AG09319 (cell line): Measurements from ENCODE around the gene YIPF5.
A peak's percentile ranks its signal among the peaks of the same experiment; 100 is the strongest.

Source experiments
- DNase-seq: peaks from one replicate; pipeline ENCODE4 v3.0.0-alpha.2; 2010; ENCODE audit warnings: low read depth; ENCODE audit errors: extremely low read depth
- CTCF ChIP-seq: IDR thresholded peaks from 2 replicates; pipeline ENCODE4 v1.5.1; 2011; ENCODE audit warnings: low read depth, mild to moderate bottlenecking, inconsistent platforms, low read length, moderate library complexity

YIPF5 gene

GRCh38 chr5:144170276-144171024 is at the start of gene YIPF5, which contains the start of gene KCTD16:
TSS of gene YIPF5 (minus strand) at chr5:144170659. CDS start at chr5:144169955, 704 bp downstream.
TSS of gene KCTD16 (plus strand) at chr5:144170873.
- peak; percentile 89 for DNase-seq
- TF ChIP-seq CTCF = no peak

DNA sequence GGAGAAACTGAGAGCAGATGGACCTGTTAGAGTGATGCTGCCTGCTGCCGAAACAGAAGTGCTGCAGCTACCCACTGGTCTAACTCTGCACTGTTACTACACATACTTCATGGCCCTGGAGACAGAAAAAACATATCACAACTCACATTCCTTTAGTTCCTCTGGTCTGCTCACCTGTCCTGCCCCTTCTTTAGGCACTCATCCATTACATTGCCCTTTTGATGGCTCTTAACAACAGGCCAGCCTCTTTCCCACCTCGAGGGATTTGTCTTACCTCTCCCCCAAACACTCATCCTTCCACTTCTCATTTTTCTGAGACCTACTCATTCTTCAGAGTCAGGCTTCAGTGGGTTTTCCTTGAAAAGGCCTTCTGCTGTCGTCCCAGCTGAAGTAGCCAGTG is 49.4 kb upstream of the YIPF5 start:
- no peak for TF ChIP-seq CTCF

DNA sequence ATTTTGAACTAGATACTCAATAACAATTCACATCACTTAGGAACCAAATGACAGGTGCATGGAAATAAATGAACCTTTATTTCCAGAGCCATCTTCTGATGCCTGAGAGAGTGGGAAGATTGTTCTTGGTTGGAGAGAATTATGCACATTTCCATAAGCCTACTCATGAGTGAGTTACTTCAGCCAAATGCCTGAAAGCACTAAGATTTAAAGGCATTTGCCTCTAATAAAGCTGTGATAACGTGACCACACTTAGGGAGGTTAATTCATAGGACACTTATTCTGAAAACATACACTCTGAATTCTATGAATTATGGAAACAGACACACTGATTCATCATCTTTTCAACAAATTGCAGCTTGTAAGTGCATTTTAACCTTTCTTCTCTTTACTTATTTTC is 40.2 kb upstream of the YIPF5 start:
- no peak for DNase-seq
- no peak for TF ChIP-seq CTCF

More for the DNA sequence above, 49.4 kb upstream of the YIPF5 start:
- no peak for DNase-seq

DNA sequence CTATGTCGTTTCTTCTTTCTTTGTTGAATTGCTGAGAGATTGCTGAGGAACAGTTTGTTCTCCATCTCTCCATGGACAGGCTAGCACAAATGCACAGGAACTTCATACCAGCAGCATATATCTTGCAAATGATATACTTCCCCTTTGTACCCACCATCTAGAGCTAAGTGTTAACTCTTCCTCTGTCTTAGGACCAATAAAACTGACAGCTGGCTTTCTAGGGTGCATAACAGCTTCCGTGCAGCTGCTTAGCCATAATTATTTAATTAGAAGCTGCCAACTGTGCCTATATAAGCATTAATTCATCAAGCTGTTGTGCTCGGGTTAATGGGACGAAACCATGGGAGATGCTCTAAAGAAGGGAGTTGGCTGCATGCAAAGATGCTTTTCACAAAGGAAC is 38.9 kb upstream of the YIPF5 start:
- TF ChIP-seq CTCF = no peak
- no peak for DNase-seq

- no peak; the same call in 1 of the 2 replicates for TF ChIP-seq CTCF
- DNase-seq = no peak
Measured at GRCh38 chr5:144207875-144208444, 37.5 kb upstream of the YIPF5 start.

DNA sequence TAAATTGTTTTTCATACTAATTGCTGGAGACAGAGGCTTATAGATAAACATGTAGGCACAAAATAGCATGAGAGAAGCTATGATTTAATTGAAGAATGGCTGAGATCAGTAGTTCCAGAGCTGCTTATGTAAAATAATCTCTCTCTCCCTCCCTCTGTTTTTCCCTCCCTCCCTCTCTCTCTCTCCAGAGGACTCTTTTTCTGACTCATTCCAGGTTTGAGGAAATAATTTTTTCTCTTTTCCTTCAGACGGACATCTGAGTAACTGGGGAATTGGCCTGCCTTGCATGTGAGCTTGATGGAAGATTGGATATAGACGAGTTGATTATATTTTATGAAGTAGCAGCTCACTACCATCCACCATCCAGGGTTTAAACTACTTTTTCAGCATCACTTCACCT is 35.7 kb upstream of the YIPF5 start:
- DNase-seq = no peak
- no peak for TF ChIP-seq CTCF

- TF ChIP-seq CTCF = no peak
- DNase-seq = no peak
Measured at GRCh38 chr5:144205141-144205551, 34.7 kb upstream of the YIPF5 start.
